A549 treated with CORT108297 at 1 μM for 4 hours (cell line): ENCODE data around the gene SMARCA5. TPM values are rescaled to one million over a fixed set of nuclear protein-coding genes. Genes with fewer than 3 reads are reported as not detected.

ENCODE experiments used
- total RNA-seq: library from RNA; stranded (reverse); fragments of 200-300 nt; extraction: Qiagen RNA extraction; gene quantifications from 5 replicates; pipeline ENCODE4 v1.2.3, GENCODE V29; 2022

Gene SMARCA5, protein sequence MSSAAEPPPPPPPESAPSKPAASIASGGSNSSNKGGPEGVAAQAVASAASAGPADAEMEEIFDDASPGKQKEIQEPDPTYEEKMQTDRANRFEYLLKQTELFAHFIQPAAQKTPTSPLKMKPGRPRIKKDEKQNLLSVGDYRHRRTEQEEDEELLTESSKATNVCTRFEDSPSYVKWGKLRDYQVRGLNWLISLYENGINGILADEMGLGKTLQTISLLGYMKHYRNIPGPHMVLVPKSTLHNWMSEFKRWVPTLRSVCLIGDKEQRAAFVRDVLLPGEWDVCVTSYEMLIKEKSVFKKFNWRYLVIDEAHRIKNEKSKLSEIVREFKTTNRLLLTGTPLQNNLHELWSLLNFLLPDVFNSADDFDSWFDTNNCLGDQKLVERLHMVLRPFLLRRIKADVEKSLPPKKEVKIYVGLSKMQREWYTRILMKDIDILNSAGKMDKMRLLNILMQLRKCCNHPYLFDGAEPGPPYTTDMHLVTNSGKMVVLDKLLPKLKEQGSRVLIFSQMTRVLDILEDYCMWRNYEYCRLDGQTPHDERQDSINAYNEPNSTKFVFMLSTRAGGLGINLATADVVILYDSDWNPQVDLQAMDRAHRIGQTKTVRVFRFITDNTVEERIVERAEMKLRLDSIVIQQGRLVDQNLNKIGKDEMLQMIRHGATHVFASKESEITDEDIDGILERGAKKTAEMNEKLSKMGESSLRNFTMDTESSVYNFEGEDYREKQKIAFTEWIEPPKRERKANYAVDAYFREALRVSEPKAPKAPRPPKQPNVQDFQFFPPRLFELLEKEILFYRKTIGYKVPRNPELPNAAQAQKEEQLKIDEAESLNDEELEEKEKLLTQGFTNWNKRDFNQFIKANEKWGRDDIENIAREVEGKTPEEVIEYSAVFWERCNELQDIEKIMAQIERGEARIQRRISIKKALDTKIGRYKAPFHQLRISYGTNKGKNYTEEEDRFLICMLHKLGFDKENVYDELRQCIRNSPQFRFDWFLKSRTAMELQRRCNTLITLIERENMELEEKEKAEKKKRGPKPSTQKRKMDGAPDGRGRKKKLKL
- 20.7 to 27.1 TPM (median 21.0 TPM) in 5 replicates for total RNA-seq

DNA sequence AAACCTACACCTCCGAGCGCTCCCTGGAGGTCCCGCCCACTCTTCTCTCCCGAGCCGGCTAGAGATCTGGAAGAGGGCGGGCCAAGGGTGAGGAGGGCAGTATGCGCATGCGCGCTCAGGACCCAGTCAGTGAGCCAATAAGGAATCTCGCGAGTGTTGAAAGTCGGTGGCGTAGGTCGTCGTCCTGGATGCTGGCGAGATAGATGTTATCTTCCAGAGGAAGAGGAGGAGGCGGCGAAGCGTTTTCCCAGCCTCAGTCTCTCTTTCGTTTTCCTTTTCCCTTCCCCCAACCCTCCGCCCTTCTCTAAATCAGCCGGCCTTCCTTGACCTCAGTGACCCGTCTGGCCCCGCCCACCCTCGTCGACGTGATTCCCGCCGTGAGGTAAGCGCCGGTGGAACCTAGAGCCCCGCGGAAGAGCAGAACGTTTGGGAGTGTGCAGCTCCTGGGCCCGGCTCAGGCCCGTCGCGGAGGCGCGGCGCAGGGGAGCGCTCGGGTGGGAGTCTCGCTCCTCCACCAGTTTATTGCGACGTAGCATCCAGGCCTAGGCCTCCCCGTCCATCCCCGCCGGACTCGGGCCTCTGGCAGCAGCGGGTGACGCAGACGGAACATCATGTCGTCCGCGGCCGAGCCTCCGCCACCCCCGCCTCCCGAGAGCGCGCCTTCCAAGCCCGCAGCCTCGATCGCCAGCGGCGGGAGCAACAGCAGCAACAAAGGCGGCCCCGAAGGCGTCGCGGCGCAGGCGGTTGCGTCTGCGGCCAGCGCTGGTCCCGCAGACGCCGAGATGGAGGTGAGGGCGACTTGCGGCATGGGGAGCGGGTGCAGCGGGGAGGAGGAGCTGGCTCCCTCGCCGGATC, at the start of gene SMARCA5:
TSS of gene SMARCA5 (plus strand) at position 389 of the 855 bp plus-strand sequence. CDS start at position 612, 223 bp downstream.

Other genes starting within 250 kb of the SMARCA5 start
- gene GAB1, start 176.8 kb upstream of the SMARCA5 start, total RNA-seq: 1.9 to 2.9 TPM (median 2.5 TPM) in 5 replicates
- gene FREM3, start 187.0 kb downstream of the SMARCA5 start, total RNA-seq: not detected in 5 replicates